Tibial nerve (tissue), 4 donors: ENCODE data around the gene COG5. TPM values are rescaled to one million over a fixed set of nuclear protein-coding genes. Genes with fewer than 3 reads are reported as not detected.

ENCODE experiments used
- DNase-seq, 2 donors: peaks; one replicate each; pipeline ENCODE4 v3.0.0-alpha.2; 2019; ENCODE audit warnings: low spot score in 2 of 2
- H3K27ac ChIP-seq, 4 donors: fragments of 200-600 bp; sonication (generic) in 3 of 4; one replicate each; pipeline ENCODE4 v1.5.1; 2017 to 2019; ENCODE audit warnings: mild to moderate bottlenecking in 1 of 4
- H3K27me3 ChIP-seq, 2 donors: fragments of 200-600 bp; sonication (generic) in 1 of 2; one replicate each; pipeline versions ENCODE4 v1.5.1 to v1.6.0; 2017 to 2019
- H3K36me3 ChIP-seq, 3 donors: fragments of 200-600 bp; sonication (generic); one replicate each; pipeline ENCODE4 v1.5.1; 2018 to 2019
- H3K4me1 ChIP-seq, 4 donors: fragments of 200-600 bp; sonication (generic) in 3 of 4; one replicate each; pipeline ENCODE4 v1.5.1; 2017 to 2019
- H3K4me3 ChIP-seq, 4 donors: fragments of 200-600 bp; sonication (generic) in 3 of 4; one replicate each; pipeline ENCODE4 v1.5.1; 2017 to 2019; ENCODE audit warnings: mild to moderate bottlenecking in 1 of 4, moderate library complexity in 1 of 4
- H3K9me3 ChIP-seq, 4 donors: fragments of 200-600 bp; sonication (generic) in 3 of 4; one replicate each; pipeline ENCODE4 v1.5.1; 2017 to 2019
- EP300 ChIP-seq, 2 donors: sonication (generic); formaldehyde crosslinking; IDR thresholded peaks; one replicate each; pipeline ENCODE4 v1.6.1; 2017; ENCODE audit warnings: antibody characterized with exemption in 2 of 2, mild to moderate bottlenecking in 1 of 2
- POLR2A ChIP-seq, 2 donors: fragments of 450-650 bp; IDR thresholded peaks; one replicate each; pipeline ENCODE4 v1.6.1; 2017; ENCODE audit warnings: antibody characterized with exemption in 2 of 2, mild to moderate bottlenecking in 2 of 2, moderate library complexity in 2 of 2
- WGBS, 2 donors: methylation state at CpG; one replicate each; pipeline ENCODE4 v1.1.5; 2018; 5-methylcytosine and 5-hydroxymethylcytosine counted together
- total RNA-seq, 4 donors: library from RNA; depleted of rRNA; stranded (reverse); fragments of >200 nt; gene quantifications; one replicate each; pipeline ENCODE4 v1.1.0, GENCODE V29; 2016
- TF ChIP-seq, protein P1 (sequence below), 5 experiments: fragments of 200-600 bp in 3 of 5; fragments of 450-650 bp in 2 of 5; sonication (generic) in 3 of 5; IDR thresholded peaks; one replicate each; pipeline ENCODE4 v1.5.1; 2016 to 2019; ENCODE audit warnings: antibody characterized with exemption in 5 of 5, mild to moderate bottlenecking in 3 of 5, moderate library complexity in 2 of 5

The COG5 gene
- total RNA-seq, 4 donors from 2014 or later: 26.7 to 35.7 (median 32.6) TPM

GRCh38 chr7:107394276-107394675 is 169.4 kb downstream of the COG5 start:
- TF ChIP-seq, protein P1, sequence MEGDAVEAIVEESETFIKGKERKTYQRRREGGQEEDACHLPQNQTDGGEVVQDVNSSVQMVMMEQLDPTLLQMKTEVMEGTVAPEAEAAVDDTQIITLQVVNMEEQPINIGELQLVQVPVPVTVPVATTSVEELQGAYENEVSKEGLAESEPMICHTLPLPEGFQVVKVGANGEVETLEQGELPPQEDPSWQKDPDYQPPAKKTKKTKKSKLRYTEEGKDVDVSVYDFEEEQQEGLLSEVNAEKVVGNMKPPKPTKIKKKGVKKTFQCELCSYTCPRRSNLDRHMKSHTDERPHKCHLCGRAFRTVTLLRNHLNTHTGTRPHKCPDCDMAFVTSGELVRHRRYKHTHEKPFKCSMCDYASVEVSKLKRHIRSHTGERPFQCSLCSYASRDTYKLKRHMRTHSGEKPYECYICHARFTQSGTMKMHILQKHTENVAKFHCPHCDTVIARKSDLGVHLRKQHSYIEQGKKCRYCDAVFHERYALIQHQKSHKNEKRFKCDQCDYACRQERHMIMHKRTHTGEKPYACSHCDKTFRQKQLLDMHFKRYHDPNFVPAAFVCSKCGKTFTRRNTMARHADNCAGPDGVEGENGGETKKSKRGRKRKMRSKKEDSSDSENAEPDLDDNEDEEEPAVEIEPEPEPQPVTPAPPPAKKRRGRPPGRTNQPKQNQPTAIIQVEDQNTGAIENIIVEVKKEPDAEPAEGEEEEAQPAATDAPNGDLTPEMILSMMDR (IDR thresholded peaks at IDR 0.05): no peak
- TF ChIP-seq EP300 (IDR thresholded peaks at IDR 0.05): no peak
- no peak for TF ChIP-seq POLR2A (IDR thresholded peaks at IDR 0.05)
- H3K27me3 ChIP-seq: no peaks in the 10 kb centered on the region
- WGBS, 2 donors: 51 to 55% methylated on average over 1 of the region's 1 CpG

GRCh38 chr7:107392830-107393229 is 170.9 kb downstream of the COG5 start:
- Histone ChIP-seq H3K27ac (no peak overlapping the region), H3K36me3 (no peaks in the 10 kb centered on the region), H3K4me1 (peaks cover 0 to 2% (median 0%) of the 10 kb centered on the region in 4 donors), H3K27me3 (no peaks in the 10 kb centered on the region), H3K9me3 (no peaks in the 10 kb centered on the region), H3K4me3 (no peak overlapping the region)
- TF ChIP-seq POLR2A (IDR thresholded peaks at IDR 0.05) (no peak), EP300 (IDR thresholded peaks at IDR 0.05) (no peak)
- TF ChIP-seq, protein P1 (IDR thresholded peaks at IDR 0.05): no peak
- DNase-seq: no peak
- WGBS, 2 donors: 84% methylated on average over 3 of the region's 3 CpGs

More at GRCh38 chr7:107394276-107394675, 169.4 kb downstream of the COG5 start:
- H3K9me3 ChIP-seq: no peaks in the 10 kb centered on the region
- H3K27ac ChIP-seq: no peak overlapping the region
- no peak overlapping the region for H3K4me3 ChIP-seq
- H3K4me1 ChIP-seq: no peaks in the 10 kb centered on the region
- H3K36me3 ChIP-seq: peaks cover 0 to 4% (median 0%) of the 10 kb centered on the region in 3 donors
- no peak for DNase-seq

DNA sequence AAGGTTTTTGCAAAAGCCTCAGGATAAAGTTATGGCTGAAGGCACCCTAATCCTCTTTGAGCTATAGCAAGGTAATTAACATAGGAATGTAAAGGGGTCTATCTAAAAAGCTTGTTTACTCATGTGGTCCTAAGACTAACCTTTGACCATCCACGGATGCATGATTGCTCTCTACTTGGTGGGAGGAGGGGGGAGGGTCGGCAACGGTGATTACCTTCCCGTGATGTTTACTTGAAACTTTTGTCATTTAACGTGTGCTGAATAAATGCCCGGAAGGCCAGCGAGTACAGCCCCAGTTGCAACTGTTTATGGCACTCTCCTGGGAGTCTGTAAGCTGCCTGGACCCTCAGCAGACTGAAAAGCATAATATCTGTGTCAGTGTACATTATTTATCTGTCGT is 172.8 kb downstream of the COG5 start:
- 48 to 64% methylated on average over 8 of the region's 8 CpGs for WGBS, 2 donors
- no peak for DNase-seq
- TF ChIP-seq POLR2A (IDR thresholded peaks at IDR 0.05): no peak
- TF ChIP-seq, protein P1 (IDR thresholded peaks at IDR 0.05): no peak
- no peak for TF ChIP-seq EP300 (IDR thresholded peaks at IDR 0.05)
- Histone ChIP-seq H3K9me3 (no peaks in the 10 kb centered on the region), H3K27ac (no peak overlapping the region), H3K4me3 (no peak overlapping the region), H3K27me3 (no peaks in the 10 kb centered on the region), H3K36me3 (no peaks in the 10 kb centered on the region), H3K4me1 (peaks cover 0 to 18% (median 3%) of the 10 kb centered on the region in 4 donors)

- Histone ChIP-seq H3K4me3 (no peak overlapping the region), H3K27me3 (no peaks in the 10 kb centered on the region), H3K27ac (no peak overlapping the region), H3K9me3 (no peaks in the 10 kb centered on the region), H3K36me3 (no peaks in the 10 kb centered on the region), H3K4me1 (peaks cover 0 to 18% (median 3%) of the 10 kb centered on the region in 4 donors)
- no peak for DNase-seq
- TF ChIP-seq, protein P1 (IDR thresholded peaks at IDR 0.05): no peak
- TF ChIP-seq EP300 (IDR thresholded peaks at IDR 0.05) (no peak), POLR2A (IDR thresholded peaks at IDR 0.05) (no peak)
- WGBS, 2 donors: 94 to 95% methylated on average over 8 of the region's 8 CpGs
Observed at GRCh38 chr7:107388604-107389003, 175.1 kb downstream of the COG5 start.

GRCh38 chr7:107387573-107388219 is 176.0 kb downstream of the COG5 start:
- no peaks in the 10 kb centered on the region for H3K27me3 ChIP-seq
- no peak overlapping the region for H3K4me3 ChIP-seq
- no peak for TF ChIP-seq POLR2A (IDR thresholded peaks at IDR 0.05)
- TF ChIP-seq, protein P1 (IDR thresholded peaks at IDR 0.05): no peak
- no peak for TF ChIP-seq EP300 (IDR thresholded peaks at IDR 0.05)
- H3K4me1 ChIP-seq: peaks cover 0 to 18% (median 3%) of the 10 kb centered on the region in 4 donors
- WGBS, 2 donors: 48 to 51% methylated on average over 6 of the region's 6 CpGs
- no peaks in the 10 kb centered on the region for H3K9me3 ChIP-seq
- DNase-seq: no peak
- H3K27ac ChIP-seq: no peak overlapping the region
- no peaks in the 10 kb centered on the region for H3K36me3 ChIP-seq
